Keratinocyte (primary cell): ENCODE measurements around the gene UBE2E1.

Experiments used
- EZH2 ChIP-seq: IDR thresholded peaks from one replicate; pipeline ENCODE4 v1.6.1; 2012; ENCODE audit warnings: inconsistent platforms, mild to moderate bottlenecking, low read length, moderate library complexity
- TF ChIP-seq, protein P1 (sequence below), 3 experiments: IDR thresholded peaks in 1 of 3; conservative IDR thresholded peaks in 1 of 3; optimal IDR thresholded peaks in 1 of 3; 2 replicates in 2 of 3; 3 replicates in 1 of 3; pipeline versions ENCODE3 to v1.5.1; 2011; ENCODE audit warnings: low read length in 3 of 3, mild to moderate bottlenecking in 3 of 3, moderate library complexity in 2 of 3, control low read depth in 1 of 3, inconsistent platforms in 1 of 3; ENCODE audit not compliant: insufficient read depth in 2 of 3; ENCODE audit errors: extremely low read depth in 1 of 3

DNA sequence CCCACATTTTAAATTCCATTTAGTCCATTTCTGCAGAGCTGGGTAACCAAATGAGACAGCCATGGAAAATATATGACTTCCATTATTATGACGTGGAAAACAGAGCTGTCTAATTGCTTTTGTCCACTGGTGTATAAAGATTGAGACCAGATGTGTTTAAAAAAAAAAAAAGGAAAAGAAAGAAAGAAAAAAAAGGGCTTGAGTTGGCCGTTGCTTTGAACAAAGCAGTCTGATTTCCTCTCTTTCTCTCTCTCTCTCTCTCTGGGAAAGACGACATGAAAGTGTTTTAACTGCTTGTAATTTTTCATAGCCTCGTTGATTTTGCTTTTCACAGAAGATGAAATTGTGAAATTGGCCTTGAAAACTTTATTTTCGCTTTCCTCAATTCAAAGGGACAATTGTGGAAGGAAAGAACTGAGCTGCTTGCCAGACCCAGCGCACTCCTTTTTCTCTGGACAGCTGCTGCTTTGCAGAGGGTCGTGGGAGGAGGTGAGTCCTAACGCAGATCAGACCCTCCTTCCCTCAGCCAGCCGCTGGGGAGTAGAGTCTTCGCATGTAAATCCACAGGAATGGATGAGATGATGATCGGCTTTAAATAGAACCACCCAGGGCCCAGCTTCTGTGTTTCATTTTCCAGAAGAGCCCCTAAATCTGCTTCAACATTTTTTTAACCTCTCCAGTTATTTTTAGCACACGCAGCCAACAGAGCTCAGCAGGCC is 42.8 kb upstream of the UBE2E1 start:
- TF ChIP-seq, protein P1, sequence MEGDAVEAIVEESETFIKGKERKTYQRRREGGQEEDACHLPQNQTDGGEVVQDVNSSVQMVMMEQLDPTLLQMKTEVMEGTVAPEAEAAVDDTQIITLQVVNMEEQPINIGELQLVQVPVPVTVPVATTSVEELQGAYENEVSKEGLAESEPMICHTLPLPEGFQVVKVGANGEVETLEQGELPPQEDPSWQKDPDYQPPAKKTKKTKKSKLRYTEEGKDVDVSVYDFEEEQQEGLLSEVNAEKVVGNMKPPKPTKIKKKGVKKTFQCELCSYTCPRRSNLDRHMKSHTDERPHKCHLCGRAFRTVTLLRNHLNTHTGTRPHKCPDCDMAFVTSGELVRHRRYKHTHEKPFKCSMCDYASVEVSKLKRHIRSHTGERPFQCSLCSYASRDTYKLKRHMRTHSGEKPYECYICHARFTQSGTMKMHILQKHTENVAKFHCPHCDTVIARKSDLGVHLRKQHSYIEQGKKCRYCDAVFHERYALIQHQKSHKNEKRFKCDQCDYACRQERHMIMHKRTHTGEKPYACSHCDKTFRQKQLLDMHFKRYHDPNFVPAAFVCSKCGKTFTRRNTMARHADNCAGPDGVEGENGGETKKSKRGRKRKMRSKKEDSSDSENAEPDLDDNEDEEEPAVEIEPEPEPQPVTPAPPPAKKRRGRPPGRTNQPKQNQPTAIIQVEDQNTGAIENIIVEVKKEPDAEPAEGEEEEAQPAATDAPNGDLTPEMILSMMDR (optimal IDR thresholded peaks at IDR 0.05 in 1 of 3, IDR thresholded peaks at IDR 0.05 in 1 of 3, conservative IDR thresholded peaks at IDR 0.05 in 1 of 3; ENCODE audit: extremely low read depth in 1 of 3, insufficient read depth in 2 of 3, low read length in 3 of 3) = no peak
- TF ChIP-seq EZH2 = no peak
